ENCODE measurements around the gene WNT7B.

The WNT7B gene

GRCh38 chr22:45945621-45946106, 31.3 kb downstream of the WNT7B start:
- no peak overlapping the region for H3K4me3 Mint-ChIP-seq

GRCh38 chr22:45942787-45943493, 34.0 kb downstream of the WNT7B start:
- H3K4me1 Mint-ChIP-seq (ENCODE audit: low read depth): no peaks in the 10 kb centered on the region
- H3K27ac Mint-ChIP-seq: no peak overlapping the region
- H3K9me3 Mint-ChIP-seq: no peaks in the 10 kb centered on the region

More at GRCh38 chr22:45945621-45946106, 31.3 kb downstream of the WNT7B start:
- H3K9me3 Mint-ChIP-seq: no peaks in the 10 kb centered on the region
- H3K36me3 Mint-ChIP-seq (ENCODE audit: low read depth): no peaks in the 10 kb centered on the region
- no peaks in the 10 kb centered on the region for H3K4me1 Mint-ChIP-seq (ENCODE audit: low read depth)
- H3K27me3 Mint-ChIP-seq: no peaks in the 10 kb centered on the region
- H3K27ac Mint-ChIP-seq: no peak overlapping the region

GRCh38 chr22:45942344-45942743, 34.6 kb downstream of the WNT7B start:
- Mint-ChIP-seq H3K27ac (no peak overlapping the region), H3K9me3 (no peaks in the 10 kb centered on the region), H3K4me1 (ENCODE audit: low read depth) (no peaks in the 10 kb centered on the region), H3K36me3 (ENCODE audit: low read depth) (no peaks in the 10 kb centered on the region), H3K27me3 (no peaks in the 10 kb centered on the region), H3K4me3 (no peak overlapping the region)

More at GRCh38 chr22:45942787-45943493, 34.0 kb downstream of the WNT7B start:
- Mint-ChIP-seq H3K4me3 (no peak overlapping the region), H3K27me3 (no peaks in the 10 kb centered on the region), H3K36me3 (ENCODE audit: low read depth) (no peaks in the 10 kb centered on the region)

- H3K9me3 Mint-ChIP-seq: no peaks in the 10 kb centered on the region
- H3K27me3 Mint-ChIP-seq: peaks cover 5% of the 10 kb centered on the region
- H3K27ac Mint-ChIP-seq: no peak overlapping the region
- H3K4me1 Mint-ChIP-seq (ENCODE audit: low read depth): no peaks in the 10 kb centered on the region
- H3K36me3 Mint-ChIP-seq (ENCODE audit: low read depth): no peaks in the 10 kb centered on the region
- no peak overlapping the region for H3K4me3 Mint-ChIP-seq
Measured at GRCh38 chr22:45938913-45939312, 38.0 kb downstream of the WNT7B start.

- Mint-ChIP-seq H3K27ac (no peak overlapping the region), H3K4me3 (no peak overlapping the region), H3K9me3 (no peaks in the 10 kb centered on the region), H3K36me3 (ENCODE audit: low read depth) (no peaks in the 10 kb centered on the region), H3K4me1 (ENCODE audit: low read depth) (no peaks in the 10 kb centered on the region), H3K27me3 (peaks cover 12% of the 10 kb centered on the region)
Measured at GRCh38 chr22:45937960-45938359, 39.0 kb downstream of the WNT7B start.

- Mint-ChIP-seq H3K4me3 (no peak overlapping the region), H3K27ac (no peak overlapping the region), H3K9me3 (no peaks in the 10 kb centered on the region), H3K4me1 (ENCODE audit: low read depth) (no peaks in the 10 kb centered on the region), H3K27me3 (peaks cover 14% of the 10 kb centered on the region), H3K36me3 (ENCODE audit: low read depth) (no peaks in the 10 kb centered on the region)
Measured at GRCh38 chr22:45935573-45935972, 41.4 kb downstream of the WNT7B start.

- no peaks in the 10 kb centered on the region for H3K36me3 Mint-ChIP-seq (ENCODE audit: low read depth)
- no peaks in the 10 kb centered on the region for H3K9me3 Mint-ChIP-seq
- peaks cover 16% of the 10 kb centered on the region for H3K27me3 Mint-ChIP-seq
- no peaks in the 10 kb centered on the region for H3K4me1 Mint-ChIP-seq (ENCODE audit: low read depth)
- H3K27ac Mint-ChIP-seq: no peak overlapping the region
- H3K4me3 Mint-ChIP-seq: no peak overlapping the region
Measured at GRCh38 chr22:45934659-45935341, 42.2 kb downstream of the WNT7B start.

GRCh38 chr22:45934168-45934564, 42.8 kb downstream of the WNT7B start:
- Mint-ChIP-seq H3K36me3 (ENCODE audit: low read depth) (no peaks in the 10 kb centered on the region), H3K4me1 (ENCODE audit: low read depth) (no peaks in the 10 kb centered on the region), H3K27ac (no peak overlapping the region), H3K4me3 (no peak overlapping the region), H3K27me3 (peaks cover 20% of the 10 kb centered on the region), H3K9me3 (no peaks in the 10 kb centered on the region)

GRCh38 chr22:45933506-45934167, 43.3 kb downstream of the WNT7B start:
- Mint-ChIP-seq H3K4me1 (ENCODE audit: low read depth) (no peaks in the 10 kb centered on the region), H3K27ac (no peak overlapping the region), H3K4me3 (no peak overlapping the region), H3K36me3 (ENCODE audit: low read depth) (no peaks in the 10 kb centered on the region), H3K27me3 (peaks cover 20% of the 10 kb centered on the region), H3K9me3 (no peaks in the 10 kb centered on the region)

GRCh38 chr22:45932071-45932470, 44.9 kb downstream of the WNT7B start:
- Mint-ChIP-seq H3K27ac (no peak overlapping the region), H3K27me3 (peaks cover 20% of the 10 kb centered on the region), H3K9me3 (no peaks in the 10 kb centered on the region), H3K36me3 (ENCODE audit: low read depth) (no peaks in the 10 kb centered on the region), H3K4me3 (no peak overlapping the region), H3K4me1 (ENCODE audit: low read depth) (no peaks in the 10 kb centered on the region)

GRCh38 chr22:45931042-45931441, 45.9 kb downstream of the WNT7B start:
- Mint-ChIP-seq H3K4me1 (ENCODE audit: low read depth) (no peaks in the 10 kb centered on the region), H3K4me3 (no peak overlapping the region), H3K9me3 (no peaks in the 10 kb centered on the region), H3K27me3 (peaks cover 20% of the 10 kb centered on the region), H3K36me3 (ENCODE audit: low read depth) (no peaks in the 10 kb centered on the region), H3K27ac (no peak overlapping the region)

GRCh38 chr22:45930324-45930723, 46.6 kb downstream of the WNT7B start:
- H3K9me3 Mint-ChIP-seq: no peaks in the 10 kb centered on the region
- peaks cover 16% of the 10 kb centered on the region for H3K27me3 Mint-ChIP-seq
- H3K27ac Mint-ChIP-seq: no peak overlapping the region
- no peak overlapping the region for H3K4me3 Mint-ChIP-seq
- no peaks in the 10 kb centered on the region for H3K4me1 Mint-ChIP-seq (ENCODE audit: low read depth)
- no peaks in the 10 kb centered on the region for H3K36me3 Mint-ChIP-seq (ENCODE audit: low read depth)

- H3K9me3 Mint-ChIP-seq: no peaks in the 10 kb centered on the region
- peaks cover 15% of the 10 kb centered on the region for H3K27me3 Mint-ChIP-seq
- H3K4me1 Mint-ChIP-seq (ENCODE audit: low read depth): no peaks in the 10 kb centered on the region
- H3K27ac Mint-ChIP-seq: no peak overlapping the region
- H3K4me3 Mint-ChIP-seq: no peak overlapping the region
- no peaks in the 10 kb centered on the region for H3K36me3 Mint-ChIP-seq (ENCODE audit: low read depth)
Measured at GRCh38 chr22:45929649-45930048, 47.3 kb downstream of the WNT7B start.

GRCh38 chr22:45928726-45929368, 48.1 kb downstream of the WNT7B start:
- no peaks in the 10 kb centered on the region for H3K36me3 Mint-ChIP-seq (ENCODE audit: low read depth)
- H3K4me1 Mint-ChIP-seq (ENCODE audit: low read depth): no peaks in the 10 kb centered on the region
- no peaks in the 10 kb centered on the region for H3K9me3 Mint-ChIP-seq
- no peak overlapping the region for H3K27ac Mint-ChIP-seq
- H3K4me3 Mint-ChIP-seq: no peak overlapping the region
- H3K27me3 Mint-ChIP-seq: peaks cover 15% of the 10 kb centered on the region

- H3K27ac Mint-ChIP-seq: no peak overlapping the region
- H3K9me3 Mint-ChIP-seq: no peaks in the 10 kb centered on the region
- no peak overlapping the region for H3K4me3 Mint-ChIP-seq
- H3K4me1 Mint-ChIP-seq (ENCODE audit: low read depth): no peaks in the 10 kb centered on the region
- H3K27me3 Mint-ChIP-seq: peaks cover 6% of the 10 kb centered on the region
- no peaks in the 10 kb centered on the region for H3K36me3 Mint-ChIP-seq (ENCODE audit: low read depth)
Measured at GRCh38 chr22:45927059-45927458, 49.9 kb downstream of the WNT7B start.
